HG03066 (cell line): Measurements from ENCODE around the gene LIM2.
A peak's percentile ranks its signal among the peaks of the same experiment; 100 is the strongest.

ENCODE experiments used
- ATAC-seq: cut with Tn5 transposase; IDR thresholded peaks from one replicate; pipeline ENCODE4 v1.9.1; 2021; ENCODE audit warnings: low read depth; ENCODE audit not compliant: unreplicated experiment

LIM2 gene

GRCh38 chr19:51366389-51367254, 21.2 kb downstream of the LIM2 start:
- ATAC-seq = peak; percentile 52

DNA sequence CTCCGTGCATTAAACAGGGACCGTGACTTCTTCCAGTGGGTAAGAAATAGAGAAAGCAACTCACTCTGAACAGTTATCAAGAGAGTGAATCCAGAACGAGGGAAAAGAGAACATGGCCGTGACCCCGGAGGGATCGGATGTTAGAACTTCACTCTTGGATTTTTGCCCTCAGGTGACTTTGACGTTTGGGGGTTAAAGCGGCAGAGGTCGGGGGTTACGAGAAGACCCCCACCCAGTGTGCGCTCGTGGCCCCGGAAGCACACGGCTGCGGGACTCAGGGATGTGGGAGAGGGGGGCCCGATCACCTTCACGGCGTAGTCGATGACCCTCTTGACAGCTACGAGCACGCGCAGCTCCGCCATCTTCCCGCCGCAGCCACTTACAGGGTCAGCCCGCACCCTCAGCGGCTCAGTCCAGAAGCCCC, 21.8 kb downstream of the LIM2 start, which contains the start of gene ETFB:
TSS of gene ETFB (minus strand) at position 424 of the 424 bp plus-strand sequence. CDS start at position 362, 62 bp downstream.
- ATAC-seq = no peak

GRCh38 chr19:51365211-51365964, 22.4 kb downstream of the LIM2 start:
- ATAC-seq = no peak

DNA sequence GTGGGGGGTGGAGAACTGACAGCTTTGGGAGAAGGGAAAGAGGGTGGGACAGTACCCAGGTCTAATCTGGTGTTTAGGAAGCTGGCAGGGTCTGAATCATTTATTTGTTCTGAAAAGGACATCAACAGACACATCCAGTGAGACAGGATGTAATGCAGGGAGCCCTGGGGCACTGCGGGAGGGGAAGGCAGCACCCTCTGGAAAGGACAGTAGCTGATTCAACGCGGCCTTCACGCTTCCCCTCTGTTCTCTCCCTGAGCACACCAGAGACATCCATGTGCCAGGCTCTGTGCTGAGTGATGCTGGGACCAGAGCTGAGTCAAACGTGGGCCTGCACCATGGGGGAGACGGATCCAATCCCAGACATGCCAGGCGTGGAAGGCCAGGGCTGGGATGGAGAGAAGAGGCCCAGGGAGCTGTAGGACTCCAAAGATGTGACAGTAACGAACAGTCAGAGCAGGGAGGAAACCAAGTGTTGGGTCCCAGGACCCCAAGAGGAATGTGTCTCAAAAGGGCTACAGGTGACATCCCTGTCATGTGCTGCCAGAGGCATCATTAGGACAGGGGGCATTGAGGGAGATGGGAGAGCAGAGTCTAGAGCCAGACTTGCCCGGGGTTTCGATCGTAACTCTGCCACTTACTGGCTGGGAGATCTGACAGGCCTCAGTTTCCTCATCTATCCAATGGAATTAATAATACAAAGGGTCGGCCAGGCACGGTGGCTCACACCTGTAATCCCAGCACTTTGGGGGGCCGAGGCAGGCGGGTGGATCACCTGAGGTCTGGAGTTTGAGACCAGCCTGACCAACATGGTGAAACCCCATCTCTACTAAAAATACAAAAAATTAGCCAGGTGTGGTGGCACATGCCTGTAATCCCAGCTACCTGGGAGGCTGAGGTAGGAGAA, 23.3 kb downstream of the LIM2 start:
- no peak for ATAC-seq

- no peak for ATAC-seq
These were observed 26.5 kb downstream of the LIM2 start for GRCh38 chr19:51361239-51361638.

DNA sequence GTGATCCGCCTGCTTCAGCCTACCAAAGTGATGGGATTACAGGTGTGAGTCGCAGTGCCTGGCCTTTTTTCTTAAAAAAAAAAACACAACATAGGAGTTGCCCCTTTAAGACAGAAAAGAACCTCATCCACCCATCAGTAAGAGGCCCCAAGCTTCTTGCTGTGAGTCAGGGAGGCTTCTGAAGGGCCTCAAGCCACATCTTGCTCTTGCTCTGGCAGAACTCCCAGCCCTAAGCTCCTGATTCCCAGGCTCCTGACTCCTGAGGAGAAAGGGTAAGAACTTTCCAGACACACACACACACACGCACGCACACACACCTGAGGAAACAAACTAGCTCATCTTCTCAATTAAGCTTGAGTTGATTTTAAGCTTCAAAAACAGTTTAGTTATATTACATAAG, 28.5 kb downstream of the LIM2 start:
- ATAC-seq = no peak

- no peak for ATAC-seq
These were observed 29.8 kb downstream of the LIM2 start for GRCh38 chr19:51357952-51358351.

DNA sequence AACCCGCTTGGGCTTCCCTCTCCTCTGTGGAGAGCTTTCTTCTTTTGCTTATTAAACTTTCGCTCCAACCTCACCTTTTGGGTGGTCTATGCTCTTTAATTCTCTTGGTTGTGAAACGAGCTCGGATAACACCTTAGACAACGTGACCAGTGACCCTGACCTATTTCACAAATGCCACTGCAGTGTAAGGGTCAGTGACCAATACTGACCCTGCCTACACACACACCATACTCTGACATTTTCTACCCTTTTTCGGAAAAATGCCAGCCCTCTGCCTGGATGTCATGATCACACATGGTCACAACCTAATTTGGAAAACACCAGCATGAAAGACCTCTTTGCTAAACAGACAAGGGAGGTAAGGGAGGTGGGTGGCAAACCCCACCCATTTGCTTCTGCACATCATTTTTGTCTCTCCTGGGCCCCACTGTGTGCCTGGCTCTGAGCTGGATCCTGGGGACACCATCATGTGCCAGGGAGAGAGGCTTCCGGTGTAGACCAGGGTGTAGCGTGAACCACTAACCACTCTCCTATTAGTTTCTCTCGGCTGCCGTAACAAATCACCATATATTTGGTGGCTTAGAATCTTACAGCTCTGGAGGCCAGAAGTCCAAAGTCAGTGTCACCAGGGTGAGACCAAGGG, 31.5 kb downstream of the LIM2 start:
- no peak for ATAC-seq

GRCh38 chr19:51354742-51355148, 33.0 kb downstream of the LIM2 start:
- ATAC-seq = no peak

DNA sequence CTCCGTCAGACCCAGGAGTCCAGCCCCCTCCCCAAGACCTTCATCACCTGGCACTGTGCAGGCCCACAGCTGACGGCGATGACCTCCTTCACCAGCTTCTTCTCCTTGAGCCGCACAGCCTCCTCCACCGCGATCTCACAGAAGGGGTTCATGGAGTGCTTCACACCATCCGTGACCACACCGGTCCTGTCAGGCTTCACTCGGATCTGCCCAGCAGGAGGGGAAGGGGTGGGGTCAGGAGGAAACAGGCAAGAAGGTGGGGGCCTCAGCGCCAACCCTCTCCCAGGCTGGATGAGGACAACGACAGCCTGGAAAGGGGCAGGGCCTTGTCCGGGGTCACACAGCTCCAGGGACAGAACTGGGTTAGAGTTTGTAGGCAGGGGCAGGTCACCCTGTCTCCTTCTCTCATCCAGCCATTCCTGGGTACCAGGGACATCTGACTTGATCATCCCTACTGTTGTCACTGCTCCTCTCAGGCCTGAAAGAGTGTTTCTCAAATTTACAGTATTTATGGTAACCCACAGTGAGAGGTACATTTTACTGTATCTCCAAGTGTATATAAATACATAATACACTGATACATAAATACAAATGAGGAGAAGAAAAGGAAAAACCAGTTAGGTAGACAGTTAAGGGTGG, 33.6 kb downstream of the LIM2 start:
- no peak for ATAC-seq

GRCh38 chr19:51352783-51353360, 34.9 kb downstream of the LIM2 start:
- ATAC-seq = no peak

GRCh38 chr19:51351266-51351990, 36.3 kb downstream of the LIM2 start:
- ATAC-seq = no peak

- no peak for ATAC-seq
These were observed 40.4 kb downstream of the LIM2 start for GRCh38 chr19:51347209-51347928.

GRCh38 chr19:51346742-51347141, 41.0 kb downstream of the LIM2 start:
- ATAC-seq = no peak

DNA sequence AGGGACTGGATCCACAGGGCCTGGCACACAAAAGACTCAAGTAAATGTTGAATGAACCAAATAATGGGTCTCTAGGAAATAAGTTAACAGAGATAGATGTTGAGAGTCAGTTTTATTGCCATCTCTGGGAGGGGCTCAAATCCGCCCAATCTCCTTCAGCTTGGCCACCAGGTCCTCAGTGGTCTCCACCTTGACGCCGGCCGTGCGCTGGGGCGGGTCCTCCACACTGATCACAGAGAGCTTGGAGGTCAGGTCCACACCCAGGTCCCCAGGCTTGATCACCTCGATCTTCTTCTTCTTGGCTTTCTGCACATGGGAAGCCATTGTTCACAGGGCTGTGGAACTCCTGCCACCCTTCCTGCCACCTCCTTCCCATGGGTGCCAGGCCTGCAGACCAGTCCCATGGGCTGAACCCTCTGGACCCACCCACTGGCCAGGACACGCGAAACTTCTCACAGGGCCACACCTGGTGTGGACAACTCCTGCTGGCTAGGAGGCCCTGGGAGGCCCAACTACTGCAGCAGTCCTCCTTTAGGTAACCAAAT, 42.6 kb downstream of the LIM2 start:
- no peak for ATAC-seq

GRCh38 chr19:51342631-51343569, 44.9 kb downstream of the LIM2 start:
- no peak for ATAC-seq
